Amniotic epithelial cell (primary cell): Measurements from ENCODE around the gene ZNF618.
A peak's percentile ranks its signal among the peaks of the same experiment; 100 is the strongest.
"Not testable (repeated sequence)": the region's sequence is repeated elsewhere in the genome, so short reads cannot be mapped to it uniquely, and the experiment has no call there.

Experiments used
- DNase-seq: peaks from one replicate; pipeline ENCODE4 v3.0.0-alpha.2; 2010; ENCODE audit warnings: low read depth

The ZNF618 gene

DNA sequence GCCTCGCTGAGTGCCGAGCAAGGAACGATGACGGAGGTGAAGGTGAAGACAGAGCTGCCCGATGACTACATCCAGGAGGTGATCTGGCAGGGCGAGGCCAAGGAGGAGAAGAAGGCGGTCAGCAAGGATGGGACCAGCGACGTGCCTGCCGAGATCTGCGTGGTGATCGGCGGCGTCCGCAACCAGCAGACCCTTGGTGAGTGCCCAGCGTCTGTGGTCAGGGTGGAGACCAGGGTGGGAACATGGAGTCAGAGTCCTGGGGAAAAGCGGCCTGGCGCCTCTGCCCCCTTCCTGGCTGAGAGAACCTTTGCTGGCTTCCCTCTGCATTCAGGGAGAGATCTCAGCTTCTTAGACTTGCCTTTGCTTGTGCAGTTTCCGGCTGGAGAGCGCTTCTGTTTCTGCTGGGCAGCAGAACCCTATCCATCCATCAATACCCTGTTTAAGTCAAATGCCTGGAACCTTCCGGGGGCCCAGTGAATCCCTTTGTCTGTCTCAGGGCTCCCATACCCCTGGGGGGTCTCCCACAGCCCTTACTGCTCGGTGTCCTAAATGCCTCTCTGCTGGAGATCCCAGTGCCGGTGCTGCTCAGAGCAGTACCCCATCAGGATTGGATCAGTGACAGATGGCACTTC lies 112.4 kb downstream of the ZNF618 start:
- DNase-seq: no peak

DNA sequence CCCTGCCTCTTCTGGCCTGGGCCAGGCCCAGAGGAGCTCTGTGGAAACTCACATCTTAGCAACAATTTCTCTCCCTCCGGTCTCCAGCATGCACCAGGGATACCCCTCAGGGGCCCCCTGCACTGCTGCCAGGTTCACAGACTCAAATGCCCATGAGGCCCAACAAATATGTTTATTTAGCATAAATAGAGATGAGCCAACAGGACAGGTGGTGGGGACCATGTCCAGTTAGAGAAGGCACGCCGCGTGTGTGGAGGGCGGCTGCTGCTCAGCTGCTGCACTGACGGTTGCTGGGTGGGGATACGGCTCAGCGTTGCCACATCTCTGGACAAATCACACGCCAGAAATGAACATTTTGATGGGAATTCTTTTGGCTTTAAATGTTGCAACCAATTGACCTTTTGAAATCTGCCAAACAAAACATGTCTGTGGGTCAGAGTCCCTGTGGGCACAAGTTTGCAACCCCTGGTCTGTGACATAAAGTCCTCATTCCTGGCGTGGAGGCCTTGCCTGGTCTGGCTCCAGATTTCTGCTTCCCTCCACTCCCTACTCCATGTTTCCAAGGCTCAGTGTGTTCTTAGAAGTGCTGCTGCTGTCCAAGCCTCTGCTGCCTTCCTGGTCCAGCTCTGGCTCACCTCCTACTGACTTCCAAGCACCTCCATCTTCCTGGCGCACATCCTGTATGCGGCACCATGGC lies 113.1 kb downstream of the ZNF618 start:
- DNase-seq: peak; percentile 71

DNA sequence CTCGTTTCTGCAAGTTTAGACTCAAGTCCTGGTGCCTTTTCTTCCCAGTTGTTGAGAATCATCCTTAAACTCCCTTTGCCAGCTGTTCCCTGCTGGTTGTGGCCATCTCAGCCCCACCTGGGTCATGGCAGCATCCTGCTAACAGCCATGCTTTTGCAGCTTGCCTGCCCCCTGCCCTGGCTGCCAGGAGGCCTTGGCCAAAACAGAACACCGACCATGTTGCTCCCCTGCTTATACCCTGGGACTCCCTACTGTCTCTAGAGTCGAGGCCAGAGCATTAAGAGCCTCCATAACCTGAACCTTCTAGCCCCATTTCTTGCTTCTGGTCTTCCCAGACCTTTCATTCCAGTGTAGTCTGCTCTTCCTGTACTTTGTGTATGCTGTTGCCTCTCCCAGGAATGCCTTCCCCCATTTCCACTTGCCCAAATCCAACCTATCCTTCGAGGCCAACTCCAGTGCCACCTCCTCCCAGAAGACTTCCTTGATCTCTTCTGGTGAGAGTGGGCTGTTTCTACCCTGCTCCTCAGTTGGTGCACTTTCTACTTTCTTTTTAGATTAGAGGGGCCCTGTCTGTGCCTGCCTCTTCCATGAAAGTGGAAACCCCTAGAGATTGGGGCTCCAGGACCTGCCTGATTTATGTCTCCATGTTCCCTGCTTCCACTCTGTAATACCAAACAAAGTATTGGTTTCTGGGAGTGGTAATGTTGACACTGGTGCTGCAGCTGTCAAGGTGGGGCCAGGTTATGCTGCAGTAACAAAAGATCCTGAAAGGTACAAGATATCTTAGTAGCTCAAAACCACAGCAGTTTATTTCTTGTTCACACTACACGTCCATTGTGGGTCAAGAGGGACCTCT lies 113.8 kb downstream of the ZNF618 start:
- DNase-seq: no peak

DNA sequence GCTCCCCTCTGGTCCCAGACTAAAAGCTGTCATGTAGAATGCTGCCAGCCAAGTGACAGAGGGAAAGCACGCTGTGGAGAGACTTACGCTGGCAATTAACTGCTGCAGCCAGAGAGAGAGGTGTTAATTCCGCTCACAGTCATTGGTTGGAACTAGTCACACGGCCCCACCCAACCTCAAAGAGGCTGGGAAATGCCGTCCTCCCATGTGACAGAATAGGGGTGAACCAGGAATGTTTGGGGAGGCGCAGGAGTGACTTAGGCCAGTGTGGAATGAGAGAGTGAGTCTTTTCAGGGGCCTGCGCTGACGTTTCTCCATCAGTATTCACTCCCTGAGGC lies 114.4 kb downstream of the ZNF618 start:
- DNase-seq: no peak

DNA sequence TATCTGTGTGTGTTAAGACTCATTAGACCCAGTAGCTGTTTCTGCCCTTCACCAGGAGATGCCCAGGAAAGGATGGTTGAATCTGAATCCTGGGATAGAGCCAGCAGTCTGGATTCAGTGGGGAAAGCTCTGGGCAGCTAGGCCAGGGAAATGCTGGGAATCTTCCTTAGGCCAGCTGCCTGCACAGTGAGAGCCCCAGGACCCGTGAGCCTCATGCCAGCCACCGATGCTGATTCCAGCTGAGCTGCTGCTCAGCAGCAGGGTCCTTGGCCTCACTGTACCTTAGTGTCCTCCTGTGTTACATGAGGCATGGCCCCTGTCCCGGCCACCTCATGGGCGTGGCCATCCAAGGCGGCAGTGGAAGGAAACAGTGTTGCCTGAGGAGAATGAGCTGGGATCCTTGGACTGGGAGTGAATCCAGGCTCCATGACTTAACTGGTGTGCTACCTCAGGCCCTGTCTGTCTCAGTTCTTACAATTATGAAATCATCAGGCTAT lies 114.9 kb downstream of the ZNF618 start:
- DNase-seq: peak; percentile 26

DNA sequence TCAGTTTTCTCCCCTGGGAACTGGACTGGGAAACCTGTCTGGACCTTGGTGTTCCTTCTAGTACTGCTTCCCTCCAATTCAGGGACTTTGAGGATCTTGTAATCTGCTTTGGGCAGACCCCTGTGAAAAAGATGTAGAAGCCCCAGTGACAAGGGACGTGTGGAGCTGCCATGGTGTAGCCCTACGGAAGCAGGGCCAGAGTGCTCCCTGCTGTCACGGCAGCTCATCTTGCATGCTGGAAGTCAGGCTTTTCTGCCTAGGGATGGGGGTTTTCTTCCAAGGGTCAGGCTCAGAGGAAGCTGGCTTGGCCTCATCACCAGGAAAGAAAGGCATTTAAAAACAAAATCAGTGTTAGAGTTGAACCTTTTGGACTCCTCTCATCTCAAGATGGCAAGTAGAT lies 115.6 kb downstream of the ZNF618 start:
- DNase-seq: no peak

DNA sequence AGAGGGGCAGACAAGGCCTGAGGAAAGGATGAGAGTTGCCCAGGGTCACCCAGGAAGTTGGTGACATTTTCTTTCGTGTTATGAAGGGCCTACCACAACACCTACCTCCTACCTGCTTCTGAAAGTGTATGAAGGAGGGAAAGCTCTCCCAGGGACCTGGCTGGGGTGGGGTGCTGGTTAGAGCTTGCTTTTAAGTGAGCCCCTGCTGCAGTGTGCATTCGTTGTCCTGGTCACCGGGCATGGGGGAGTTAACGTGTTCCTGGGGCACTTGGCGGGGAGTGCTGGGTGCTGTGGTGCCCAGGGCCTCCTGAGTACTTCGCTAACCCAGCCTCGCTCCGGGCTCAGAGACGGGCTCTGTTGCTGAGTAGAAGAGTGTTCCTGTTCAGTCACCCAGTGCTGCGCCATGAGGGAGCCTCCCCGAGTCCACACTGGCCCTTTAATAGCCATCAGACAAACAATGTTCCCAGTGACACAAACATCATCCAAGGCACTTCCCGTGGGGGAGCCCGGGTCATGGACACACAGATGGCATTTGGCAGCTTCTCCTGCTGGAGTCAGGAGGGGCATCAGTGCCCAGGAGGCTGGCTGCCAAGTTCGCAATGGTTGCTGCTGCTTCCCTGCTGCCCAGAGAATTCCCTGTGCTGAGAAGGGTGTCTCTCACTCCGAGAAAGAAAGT lies 116.3 kb downstream of the ZNF618 start:
- no peak for DNase-seq

DNA sequence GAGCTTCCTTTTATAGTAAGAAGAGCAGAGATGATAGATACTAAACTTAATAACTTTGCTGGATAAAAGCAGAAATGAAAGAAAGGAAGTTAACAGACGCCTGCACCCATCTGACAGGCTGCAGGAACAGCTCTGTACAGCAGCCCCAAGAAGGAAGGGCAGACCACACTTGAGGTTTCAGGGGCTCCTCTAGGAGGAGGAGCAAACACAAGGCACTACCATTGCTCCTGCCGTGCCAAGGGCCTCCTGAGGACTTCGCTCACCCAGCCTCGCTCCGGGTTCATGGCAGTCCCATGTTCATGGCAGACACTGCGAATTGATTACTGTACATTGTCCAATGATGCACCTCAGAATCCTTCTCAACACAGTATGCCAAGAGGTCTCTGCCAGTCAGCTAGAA lies 116.9 kb downstream of the ZNF618 start:
- DNase-seq: no peak

DNA sequence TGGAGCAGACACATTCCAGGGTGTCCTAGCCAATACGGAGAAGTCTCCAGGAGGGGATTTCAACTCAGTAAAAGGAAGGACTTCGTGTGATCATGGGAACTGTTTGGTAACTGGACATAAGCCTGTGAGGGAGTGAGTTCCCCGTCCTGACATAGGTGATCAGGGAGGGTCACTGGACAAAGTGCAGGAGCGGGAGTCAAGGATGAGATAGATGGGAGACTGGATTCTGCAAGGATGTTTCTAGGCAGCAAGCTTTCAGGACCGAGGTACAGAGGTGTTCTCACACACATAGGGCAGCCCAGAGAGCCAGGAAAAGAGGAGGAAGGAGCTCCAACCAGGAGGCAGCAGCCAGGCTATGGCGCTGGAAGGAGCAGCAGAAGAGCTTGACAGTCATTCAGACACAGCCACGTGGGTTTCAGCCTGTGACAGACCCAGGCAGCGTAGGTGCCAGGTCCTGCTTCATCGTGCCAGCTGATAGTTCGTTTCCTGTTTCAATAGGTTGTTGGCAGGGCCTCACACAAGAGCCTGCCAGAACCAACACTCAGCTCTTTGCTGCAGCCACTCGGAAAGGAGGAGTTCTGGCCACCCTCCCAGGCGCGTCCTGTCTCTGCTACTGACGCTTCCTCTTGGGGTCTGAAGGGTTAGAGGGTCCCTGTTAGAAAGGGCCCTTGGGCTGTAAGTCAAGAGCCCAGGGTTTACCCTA lies 117.9 kb downstream of the ZNF618 start:
- DNase-seq: no peak

DNA sequence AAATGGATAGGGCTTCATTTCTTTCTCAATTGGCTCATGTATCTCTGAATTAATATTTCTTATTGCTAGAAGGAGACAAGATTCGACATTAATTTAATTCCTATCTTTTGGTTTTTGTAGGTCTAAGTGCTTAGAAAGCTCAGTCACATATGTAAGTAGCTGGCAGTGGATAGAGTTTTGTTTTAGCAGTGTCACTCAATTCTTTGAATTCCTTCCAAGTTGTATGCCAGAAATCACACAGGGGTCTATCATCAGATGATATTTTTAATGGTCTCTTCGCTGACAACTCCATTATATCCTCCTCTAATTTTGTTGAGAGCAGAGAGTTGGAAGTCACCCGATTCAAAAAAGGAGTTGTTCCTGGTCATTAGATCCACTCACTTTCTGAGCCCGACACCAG lies 119.3 kb downstream of the ZNF618 start:
- DNase-seq: no peak

DNA sequence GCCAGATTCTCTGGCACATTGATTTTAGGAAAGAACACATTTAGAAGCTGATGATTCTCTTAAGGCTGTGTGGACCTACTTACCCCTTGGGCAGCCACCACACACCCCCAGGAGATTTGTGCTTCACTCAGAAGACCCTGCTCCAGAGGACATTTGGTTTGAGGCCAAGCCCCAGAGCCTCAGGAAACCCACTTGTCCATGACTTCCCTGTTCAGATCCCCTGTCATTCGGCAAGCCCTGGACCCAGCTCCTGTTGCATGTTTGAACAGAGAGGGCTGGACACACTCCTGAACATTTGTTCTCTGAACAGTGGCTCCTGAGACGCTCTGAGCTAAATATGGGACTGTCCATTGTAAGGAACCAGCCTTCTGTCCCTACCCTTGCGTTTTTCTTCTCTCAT lies 119.9 kb downstream of the ZNF618 start:
- no peak for DNase-seq

DNA sequence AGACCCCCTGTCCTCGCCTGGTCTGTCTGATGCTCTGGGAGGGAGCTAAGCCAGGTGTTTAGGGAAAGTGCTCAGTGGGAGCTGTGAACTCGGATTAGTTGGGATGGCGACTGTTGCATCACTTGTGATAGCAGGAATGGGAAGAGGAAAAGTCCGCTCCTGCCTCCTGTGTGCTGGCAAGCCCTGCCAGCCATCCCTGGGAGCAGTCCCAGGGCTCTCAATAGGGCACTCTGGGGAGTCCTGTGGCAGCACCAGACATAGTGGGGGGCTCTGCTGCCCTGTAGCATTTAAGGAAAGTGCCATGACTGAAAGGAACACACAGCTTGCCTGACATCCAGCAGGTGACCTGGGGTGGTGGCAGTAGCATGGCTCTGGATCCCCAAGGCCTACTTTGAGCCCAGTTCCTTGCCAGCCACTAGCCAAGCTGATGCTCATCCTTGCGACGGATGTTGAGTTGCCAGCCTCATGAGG lies 120.5 kb downstream of the ZNF618 start:
- DNase-seq: no peak

DNA sequence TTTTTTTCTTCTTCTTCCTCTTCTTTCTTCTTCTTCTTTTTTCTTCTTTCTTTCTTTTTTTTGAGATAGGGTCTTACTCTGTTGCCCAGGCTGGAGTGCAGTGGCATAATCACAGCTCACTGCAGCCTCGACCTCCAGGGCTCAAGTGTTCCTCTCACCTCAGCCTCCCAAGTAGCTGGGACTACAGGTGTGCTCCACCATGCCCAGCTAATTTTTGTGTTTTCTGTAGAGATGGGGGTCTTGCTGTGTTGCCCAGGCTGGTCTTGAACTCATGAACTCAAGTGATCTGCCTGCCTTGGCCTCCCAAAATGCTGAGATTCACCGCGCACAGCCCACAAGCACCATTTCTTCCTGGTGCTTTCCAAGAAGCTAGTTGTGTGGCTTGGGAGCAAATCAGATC lies 121.0 kb downstream of the ZNF618 start:
- not testable (repeated sequence) for DNase-seq

DNA sequence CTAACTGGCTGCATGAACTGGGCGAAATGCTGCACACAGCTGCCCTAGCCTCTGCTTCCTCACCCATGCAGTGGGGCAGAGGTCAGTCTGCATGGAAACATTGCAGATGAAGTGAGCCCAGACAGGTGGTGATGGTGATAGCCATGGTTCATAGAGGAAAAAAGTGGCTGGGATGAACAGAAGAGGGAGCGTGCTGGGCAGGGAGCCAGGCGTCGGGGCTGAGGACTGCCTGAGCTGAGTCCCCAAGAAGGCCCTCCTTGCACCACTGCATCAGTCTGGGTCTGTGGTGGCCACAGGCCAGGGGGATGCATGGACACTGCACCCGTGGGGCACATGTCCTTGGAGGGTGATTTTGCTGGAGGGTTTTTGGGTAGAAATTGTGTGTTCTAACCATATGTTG lies 121.5 kb downstream of the ZNF618 start:
- DNase-seq: no peak

DNA sequence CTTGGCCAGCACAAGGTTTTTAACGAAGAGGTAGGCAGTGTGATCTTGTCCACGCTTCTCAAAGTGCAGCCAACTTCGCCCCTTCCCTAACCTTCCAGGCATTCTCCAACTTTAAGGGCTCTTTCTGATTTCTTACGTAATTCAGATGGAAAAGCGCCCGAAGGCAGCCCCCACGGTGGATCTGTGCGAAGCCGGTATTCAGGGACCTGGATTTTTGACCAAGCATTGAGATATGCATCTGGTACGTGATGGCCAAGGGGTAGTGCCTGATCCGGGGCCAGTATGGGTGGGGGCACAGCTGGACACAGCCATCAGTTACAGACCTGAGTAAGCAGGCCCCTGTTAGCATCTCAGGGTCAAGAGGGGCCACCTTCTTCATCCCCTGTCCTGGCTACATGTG lies 122.0 kb downstream of the ZNF618 start:
- DNase-seq: no peak

DNA sequence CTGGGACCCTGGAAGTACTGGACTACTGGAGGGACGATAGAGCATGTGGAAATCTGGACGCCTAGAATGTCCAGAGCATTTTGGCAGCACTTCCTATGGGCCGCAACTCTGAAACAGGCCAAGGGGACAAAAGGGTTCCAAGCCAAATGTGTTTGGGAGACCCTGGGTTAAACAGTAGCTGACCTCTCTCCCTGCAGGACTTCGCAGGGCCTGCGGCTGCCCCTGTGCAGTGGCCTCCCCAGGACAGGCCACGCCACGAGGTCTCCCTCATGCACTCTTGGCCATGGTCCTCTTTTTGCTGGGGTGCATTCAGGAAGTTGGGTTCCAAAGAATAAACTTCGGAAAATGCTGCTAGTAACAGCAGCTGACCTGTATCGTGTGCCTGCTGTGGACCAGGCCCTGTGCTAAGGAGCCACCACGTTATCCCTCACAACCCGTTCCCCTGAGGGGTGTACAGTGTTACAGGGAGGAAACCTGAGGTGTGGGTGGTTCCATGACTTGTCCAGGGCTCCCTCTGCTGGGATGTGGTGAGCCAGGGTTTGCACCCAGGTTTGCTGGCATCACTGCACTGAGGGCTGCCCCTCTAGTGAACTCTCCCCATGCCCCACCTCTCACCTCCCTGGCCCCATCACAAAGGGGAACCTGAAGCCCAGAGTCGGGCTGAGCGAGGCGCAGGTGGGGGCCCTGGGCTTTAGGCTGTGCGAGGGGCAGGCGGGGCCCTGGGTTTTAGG lies 122.6 kb downstream of the ZNF618 start:
- DNase-seq: peak; percentile 14

DNA sequence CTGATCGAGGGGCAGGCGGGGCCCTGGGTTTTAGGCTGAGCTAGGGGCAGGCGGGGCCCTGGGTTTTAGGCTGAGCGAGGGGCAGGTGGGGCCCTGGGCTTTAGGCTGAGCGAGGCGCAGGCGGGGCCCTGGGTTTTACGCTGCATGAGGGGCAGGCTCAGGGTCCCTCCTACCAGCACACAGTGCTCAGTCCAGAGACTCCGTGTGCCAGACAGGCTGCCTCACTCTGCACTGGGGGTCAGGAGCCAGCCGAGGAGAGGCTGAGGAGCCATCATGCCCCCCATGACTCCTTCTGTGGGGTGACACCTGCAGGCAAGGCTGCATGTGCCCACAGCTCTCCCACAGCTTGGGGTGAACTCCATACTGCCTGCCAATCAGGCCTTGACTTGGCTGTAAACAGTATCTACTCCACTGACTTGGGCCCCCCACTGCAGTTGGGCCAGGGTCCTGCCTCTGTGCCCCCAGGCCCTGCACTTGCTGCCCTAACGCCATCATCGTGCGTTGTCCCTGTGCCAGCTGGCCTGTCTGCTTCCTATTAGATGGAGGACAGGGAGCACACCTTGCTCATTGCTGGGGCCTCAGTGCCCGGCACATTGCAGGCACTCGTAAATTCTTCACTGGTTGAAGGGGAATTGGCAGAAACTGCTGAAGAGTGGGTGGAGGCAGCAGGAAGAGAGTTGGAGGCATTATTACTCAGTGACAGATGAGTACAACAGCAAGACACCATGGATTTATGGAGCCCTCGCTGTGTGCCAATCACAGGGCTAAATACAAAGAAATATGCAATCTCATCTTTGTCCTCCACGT lies 123.3 kb downstream of the ZNF618 start:
- no peak for DNase-seq

DNA sequence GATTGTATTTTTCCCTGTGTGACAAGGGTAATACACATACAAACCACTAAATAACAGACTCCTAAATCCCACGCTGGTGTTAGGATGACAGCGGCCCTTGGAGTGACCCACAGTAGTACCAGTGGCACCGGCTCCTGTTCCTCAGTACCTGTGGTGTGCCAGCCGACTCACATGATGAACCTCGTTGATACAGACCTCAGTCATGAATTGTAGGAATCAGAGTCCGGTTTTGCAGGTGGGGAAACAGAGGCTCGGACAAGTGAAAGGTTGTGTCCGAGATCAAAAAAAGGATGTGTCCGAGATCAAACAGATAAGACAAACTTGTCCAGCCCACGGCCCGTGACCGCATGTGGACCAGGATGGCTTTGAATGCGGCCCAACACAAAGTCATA lies 124.0 kb downstream of the ZNF618 start:
- DNase-seq: no peak

DNA sequence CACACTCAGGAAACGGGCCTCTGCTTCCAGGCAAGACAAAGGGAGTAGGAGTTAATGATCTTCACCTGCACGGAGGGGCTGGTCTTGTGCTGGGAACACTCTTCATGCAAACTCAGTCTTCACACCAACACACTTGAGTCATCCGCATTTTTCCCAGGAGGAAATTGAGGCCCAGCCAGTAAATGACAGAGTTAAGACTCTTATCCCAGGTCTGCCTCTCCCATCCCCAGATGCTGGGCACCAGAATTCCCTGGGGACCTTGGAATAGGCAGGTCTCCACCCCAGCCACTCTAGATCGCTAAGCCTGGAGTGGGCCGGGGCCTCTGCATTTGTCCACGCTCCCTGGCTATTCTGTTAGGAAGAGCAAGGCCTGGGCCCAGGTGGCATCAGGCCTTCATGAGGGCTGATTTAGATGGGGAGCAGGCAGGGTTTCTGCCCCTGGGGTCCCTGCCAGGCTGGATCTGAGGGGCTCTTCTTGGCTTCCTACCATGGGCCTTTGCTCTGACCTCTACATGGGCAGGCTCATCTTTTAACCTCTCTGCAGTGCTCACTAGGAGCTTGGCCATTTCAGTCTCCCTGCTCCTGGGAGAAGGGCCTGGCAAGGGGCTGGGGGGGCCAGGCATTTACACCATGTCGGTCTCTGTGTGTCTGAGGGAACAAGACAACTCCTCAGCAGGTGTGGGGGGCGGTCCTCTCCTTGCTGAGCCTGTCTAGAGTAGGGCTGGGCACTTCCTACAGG lies 124.7 kb downstream of the ZNF618 start:
- no peak for DNase-seq

DNA sequence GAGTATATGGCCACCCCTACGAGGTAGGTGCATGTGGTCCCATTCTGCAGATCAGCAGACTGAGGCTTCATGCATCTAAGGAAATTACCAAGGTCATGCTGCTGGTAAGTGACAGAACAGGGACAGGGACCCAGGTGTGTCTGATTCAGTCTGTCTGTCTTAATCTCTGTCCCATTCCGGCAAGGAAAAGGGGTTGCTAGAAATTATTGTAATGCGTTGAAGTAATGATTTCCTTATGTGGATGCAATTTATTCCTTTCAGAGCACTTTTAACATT lies 125.2 kb downstream of the ZNF618 start:
- no peak for DNase-seq
